ENCODE data around the gene UQCRC1. TPM values are rescaled to one million over a fixed set of nuclear protein-coding genes. Genes with fewer than 3 reads are reported as not detected.

Gene UQCRC1
- total and polyA plus RNA-seq, 2 of the 8 experiments (the other 6 are each of a cell fraction or from before 2014, with no cell fraction given) = 310 to 720 TPM

DNA sequence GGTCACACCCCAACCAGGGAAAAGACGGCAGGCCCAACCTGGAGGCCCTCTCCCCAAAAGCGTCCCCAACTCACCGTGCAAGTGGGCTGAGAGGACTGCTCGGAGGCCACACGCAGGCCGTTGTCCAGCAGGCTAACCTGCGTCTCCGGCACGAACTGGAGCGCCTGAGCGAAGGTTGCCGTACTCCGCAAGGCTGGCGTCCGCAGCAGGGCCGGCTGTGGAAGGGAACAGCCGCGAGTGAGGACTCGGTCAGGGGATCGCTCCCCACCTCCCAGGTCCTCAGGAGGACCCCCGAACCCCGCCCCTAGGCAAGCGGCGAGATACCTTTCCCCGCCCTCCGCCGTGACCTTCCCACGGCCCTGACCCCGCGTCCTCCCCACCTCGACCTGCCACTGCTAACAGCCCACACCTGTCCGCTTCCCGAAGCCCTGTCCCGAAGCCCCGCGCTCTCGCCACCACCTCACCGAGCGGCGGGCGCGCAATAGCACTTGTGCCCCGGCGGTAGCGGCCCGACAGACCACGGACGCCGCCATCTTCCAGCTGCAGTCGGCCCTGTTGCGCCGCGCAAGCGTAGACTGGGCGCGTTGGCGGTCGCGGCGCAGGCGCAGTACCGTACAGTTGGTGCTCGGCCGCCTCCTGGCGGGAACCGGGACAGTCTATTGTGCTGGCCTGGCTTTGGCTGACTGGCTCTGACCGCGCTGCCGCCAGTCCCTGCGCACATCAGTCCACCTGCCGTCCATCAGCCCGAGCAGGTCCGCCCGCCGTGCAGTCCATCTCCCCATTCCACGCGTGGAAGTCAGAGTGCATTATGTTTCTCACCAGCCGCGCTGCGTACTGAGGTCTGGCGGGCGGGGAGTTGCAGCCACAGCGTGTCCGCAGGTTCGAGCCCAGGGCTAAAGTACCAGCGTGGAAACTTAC, at the start of gene UQCRC1 (continued):
- peak; percentile 94 for TF ChIP-seq PHF8 (conservative IDR thresholded peaks at IDR 0.05; ENCODE audit: low read depth, low read length)
- TF ChIP-seq POU5F1 (IDR thresholded peaks at IDR 0.05; ENCODE audit: low read depth, low read length) = no peak
- TF ChIP-seq BCL11A (IDR thresholded peaks at IDR 0.05; ENCODE audit: low read depth in 2 of 2, low read length in 2 of 2) = no peak
- TF ChIP-seq CHD2 (IDR thresholded peaks at IDR 0.05; ENCODE audit: low read length) = no peak
- TF ChIP-seq, protein P1, sequence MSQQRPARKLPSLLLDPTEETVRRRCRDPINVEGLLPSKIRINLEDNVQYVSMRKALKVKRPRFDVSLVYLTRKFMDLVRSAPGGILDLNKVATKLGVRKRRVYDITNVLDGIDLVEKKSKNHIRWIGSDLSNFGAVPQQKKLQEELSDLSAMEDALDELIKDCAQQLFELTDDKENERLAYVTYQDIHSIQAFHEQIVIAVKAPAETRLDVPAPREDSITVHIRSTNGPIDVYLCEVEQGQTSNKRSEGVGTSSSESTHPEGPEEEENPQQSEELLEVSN (IDR thresholded peaks at IDR 0.05) = no peak
- TF ChIP-seq ASH2L (IDR thresholded peaks at IDR 0.05; ENCODE audit: low read length) = peak; percentile 94
- TF ChIP-seq, protein P2, sequence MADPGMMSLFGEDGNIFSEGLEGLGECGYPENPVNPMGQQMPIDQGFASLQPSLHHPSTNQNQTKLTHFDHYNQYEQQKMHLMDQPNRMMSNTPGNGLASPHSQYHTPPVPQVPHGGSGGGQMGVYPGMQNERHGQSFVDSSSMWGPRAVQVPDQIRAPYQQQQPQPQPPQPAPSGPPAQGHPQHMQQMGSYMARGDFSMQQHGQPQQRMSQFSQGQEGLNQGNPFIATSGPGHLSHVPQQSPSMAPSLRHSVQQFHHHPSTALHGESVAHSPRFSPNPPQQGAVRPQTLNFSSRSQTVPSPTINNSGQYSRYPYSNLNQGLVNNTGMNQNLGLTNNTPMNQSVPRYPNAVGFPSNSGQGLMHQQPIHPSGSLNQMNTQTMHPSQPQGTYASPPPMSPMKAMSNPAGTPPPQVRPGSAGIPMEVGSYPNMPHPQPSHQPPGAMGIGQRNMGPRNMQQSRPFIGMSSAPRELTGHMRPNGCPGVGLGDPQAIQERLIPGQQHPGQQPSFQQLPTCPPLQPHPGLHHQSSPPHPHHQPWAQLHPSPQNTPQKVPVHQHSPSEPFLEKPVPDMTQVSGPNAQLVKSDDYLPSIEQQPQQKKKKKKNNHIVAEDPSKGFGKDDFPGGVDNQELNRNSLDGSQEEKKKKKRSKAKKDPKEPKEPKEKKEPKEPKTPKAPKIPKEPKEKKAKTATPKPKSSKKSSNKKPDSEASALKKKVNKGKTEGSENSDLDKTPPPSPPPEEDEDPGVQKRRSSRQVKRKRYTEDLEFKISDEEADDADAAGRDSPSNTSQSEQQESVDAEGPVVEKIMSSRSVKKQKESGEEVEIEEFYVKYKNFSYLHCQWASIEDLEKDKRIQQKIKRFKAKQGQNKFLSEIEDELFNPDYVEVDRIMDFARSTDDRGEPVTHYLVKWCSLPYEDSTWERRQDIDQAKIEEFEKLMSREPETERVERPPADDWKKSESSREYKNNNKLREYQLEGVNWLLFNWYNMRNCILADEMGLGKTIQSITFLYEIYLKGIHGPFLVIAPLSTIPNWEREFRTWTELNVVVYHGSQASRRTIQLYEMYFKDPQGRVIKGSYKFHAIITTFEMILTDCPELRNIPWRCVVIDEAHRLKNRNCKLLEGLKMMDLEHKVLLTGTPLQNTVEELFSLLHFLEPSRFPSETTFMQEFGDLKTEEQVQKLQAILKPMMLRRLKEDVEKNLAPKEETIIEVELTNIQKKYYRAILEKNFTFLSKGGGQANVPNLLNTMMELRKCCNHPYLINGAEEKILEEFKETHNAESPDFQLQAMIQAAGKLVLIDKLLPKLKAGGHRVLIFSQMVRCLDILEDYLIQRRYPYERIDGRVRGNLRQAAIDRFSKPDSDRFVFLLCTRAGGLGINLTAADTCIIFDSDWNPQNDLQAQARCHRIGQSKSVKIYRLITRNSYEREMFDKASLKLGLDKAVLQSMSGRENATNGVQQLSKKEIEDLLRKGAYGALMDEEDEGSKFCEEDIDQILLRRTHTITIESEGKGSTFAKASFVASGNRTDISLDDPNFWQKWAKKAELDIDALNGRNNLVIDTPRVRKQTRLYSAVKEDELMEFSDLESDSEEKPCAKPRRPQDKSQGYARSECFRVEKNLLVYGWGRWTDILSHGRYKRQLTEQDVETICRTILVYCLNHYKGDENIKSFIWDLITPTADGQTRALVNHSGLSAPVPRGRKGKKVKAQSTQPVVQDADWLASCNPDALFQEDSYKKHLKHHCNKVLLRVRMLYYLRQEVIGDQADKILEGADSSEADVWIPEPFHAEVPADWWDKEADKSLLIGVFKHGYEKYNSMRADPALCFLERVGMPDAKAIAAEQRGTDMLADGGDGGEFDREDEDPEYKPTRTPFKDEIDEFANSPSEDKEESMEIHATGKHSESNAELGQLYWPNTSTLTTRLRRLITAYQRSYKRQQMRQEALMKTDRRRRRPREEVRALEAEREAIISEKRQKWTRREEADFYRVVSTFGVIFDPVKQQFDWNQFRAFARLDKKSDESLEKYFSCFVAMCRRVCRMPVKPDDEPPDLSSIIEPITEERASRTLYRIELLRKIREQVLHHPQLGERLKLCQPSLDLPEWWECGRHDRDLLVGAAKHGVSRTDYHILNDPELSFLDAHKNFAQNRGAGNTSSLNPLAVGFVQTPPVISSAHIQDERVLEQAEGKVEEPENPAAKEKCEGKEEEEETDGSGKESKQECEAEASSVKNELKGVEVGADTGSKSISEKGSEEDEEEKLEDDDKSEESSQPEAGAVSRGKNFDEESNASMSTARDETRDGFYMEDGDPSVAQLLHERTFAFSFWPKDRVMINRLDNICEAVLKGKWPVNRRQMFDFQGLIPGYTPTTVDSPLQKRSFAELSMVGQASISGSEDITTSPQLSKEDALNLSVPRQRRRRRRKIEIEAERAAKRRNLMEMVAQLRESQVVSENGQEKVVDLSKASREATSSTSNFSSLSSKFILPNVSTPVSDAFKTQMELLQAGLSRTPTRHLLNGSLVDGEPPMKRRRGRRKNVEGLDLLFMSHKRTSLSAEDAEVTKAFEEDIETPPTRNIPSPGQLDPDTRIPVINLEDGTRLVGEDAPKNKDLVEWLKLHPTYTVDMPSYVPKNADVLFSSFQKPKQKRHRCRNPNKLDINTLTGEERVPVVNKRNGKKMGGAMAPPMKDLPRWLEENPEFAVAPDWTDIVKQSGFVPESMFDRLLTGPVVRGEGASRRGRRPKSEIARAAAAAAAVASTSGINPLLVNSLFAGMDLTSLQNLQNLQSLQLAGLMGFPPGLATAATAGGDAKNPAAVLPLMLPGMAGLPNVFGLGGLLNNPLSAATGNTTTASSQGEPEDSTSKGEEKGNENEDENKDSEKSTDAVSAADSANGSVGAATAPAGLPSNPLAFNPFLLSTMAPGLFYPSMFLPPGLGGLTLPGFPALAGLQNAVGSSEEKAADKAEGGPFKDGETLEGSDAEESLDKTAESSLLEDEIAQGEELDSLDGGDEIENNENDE (IDR thresholded peaks at IDR 0.05; ENCODE audit: insufficient replicate concordance, low read length) = no peak
- TF ChIP-seq SIRT6 (IDR thresholded peaks at IDR 0.05; ENCODE audit: low read length) = no peak
- TF ChIP-seq BACH1 (IDR thresholded peaks at IDR 0.05; ENCODE audit: low read length) = peak; percentile 69; the same call in 1 of the 2 replicates
- no peak for TF ChIP-seq HDAC6 (IDR thresholded peaks at IDR 0.05; ENCODE audit: low read depth, low read length)

Measured in H1 (cell line).